Glomerular visceral epithelial cell (primary cell): ENCODE data around the gene MTMR12.

Experiments
- DNase-seq: peaks from one replicate; pipeline ENCODE4 v3.0.0-alpha.2; 2016; ENCODE audit errors: extremely low spot score

MTMR12 gene

DNA sequence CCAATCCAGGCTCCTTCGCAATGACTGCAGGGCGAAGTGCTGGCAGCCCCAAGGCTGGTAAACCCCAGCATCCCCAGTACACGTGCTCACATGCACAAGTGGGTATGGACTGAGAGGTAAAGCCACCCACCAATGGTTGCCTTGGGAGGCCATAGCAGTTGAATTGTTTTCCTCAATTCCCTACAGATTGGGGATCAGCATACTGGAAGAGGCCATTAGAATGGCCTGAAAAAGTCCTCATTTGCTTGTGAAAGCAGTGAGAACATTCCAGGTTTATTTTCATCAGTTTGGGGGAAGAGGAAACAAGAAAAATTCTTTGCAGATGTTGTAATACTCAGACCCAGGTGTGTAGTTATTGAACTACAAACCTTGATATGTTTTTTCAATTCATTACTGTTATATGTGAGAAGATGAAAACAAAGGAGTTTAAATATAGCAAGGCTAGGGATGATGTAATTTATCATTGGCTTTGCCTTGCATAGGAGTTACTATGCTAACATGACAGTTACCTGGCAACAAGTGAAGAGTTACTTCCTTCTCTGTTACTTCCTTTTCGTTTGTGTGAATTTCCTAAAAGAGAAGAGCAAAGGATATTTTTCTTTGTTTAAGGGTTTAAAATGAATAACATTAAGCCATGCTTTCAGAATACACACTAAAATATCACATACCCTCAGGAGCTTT is 36.4 kb downstream of the MTMR12 start:
- peak; percentile 52 for DNase-seq

DNA sequence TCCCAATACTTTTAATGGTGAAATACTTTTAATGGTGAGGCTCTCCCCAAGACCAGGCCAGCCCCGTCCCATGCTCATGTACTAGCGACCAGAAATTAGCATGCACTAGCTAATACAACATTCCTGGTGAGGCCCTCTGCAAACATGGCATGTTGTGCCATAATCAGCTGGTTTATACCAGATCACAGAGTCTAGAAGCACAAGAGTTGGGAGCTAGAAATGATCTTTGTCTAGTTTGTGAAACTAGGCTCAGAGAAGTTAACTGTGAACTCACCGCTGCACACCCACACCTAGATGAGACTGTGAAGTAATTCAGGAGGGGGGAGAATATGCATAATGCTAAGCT is 37.4 kb downstream of the MTMR12 start:
- no peak for DNase-seq

DNA sequence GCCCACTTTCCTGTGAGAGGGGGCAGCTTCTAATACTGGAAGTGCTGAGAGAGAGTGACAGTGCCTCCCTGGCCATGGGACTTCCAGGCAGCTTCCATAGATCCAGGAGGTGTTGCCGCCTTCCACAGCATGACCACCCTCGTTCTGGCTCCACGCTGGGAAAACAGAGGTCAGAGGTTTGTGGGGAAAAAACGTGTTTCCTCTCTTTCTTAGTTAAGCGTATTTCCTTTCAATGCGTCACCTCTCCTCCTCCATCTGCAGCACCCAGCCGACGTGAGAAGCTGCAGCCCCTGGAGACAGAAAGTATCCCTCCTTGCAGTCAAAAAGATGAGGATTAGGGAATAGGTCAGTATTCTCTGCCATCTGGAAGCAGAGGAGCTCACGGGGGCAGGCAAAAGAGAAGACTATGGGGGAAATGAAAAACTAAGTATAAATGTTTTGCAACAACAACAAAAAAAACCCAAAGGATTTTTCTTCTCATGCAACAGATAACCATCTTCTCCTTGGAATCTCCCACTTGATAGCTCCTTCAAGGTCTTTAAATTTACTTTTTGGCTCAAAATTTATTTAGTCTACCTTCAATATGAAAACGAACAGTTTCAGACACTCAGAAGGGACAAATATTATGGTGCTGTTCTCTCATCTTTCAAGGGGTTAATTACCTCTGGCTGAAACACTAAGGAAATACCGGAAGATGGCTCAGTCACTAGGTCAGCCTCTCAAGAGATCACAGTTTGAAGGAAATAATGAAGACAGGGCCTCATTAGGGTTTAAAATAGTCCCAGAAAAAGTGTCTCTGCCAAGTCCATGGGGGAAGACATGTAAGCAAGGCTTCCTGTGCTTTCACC is 38.0 kb downstream of the MTMR12 start:
- no peak for DNase-seq

DNA sequence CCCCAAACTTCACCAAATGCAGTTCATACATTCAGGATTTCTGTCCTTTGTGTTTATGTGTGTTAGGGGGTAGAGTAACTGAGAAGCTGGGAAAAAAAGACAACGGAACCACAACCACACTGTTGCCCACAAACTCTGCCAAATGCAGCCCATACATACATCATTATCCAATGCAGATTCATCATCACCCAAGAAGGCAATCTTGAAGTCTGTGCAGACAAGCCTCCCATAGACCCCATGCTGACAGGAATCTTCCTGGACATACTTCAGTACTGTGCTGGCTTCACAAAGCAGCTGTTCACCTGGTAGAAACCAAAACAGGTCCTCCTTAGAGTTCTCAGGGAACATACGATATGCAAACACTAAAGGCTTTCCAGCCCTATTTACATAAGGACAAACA is 38.9 kb downstream of the MTMR12 start:
- no peak for DNase-seq

DNA sequence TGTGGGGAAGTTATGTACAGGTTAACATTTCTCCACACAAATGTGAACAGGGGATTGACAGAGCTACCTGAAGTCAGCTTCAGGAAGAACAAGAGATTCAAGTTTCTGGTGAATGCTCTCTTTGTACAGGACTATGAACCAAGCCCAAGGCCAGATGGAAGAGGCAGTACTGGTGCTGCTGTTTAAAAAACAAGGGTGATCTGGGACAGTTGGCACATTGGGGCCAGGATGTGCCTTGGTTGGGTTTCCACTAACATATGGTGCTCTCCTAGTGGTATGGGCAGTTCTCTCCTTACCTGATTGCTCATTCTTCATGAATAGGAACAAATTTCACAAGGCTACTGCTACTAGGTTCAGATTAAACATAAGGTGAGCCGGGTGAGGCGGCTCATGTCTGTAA is 40.0 kb downstream of the MTMR12 start:
- DNase-seq: no peak

DNA sequence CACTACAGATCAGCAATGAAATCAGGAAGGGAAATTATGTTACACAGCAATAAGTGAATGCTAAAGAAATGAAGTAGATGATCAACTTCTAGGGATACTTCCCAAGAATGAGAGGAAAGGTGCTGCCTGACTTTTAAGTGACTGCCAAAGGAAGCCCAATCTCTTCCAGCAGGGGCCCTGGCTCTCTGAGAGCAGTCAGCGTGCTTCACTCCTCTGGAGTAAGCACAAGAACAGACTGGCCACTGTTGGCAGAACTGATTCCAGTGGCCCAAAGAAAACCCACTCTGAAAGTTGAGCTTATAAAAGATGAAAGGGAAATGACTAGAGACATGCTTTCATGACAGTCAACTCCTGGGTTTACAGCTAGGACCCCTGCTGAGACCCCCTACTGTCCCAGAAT is 41.8 kb downstream of the MTMR12 start:
- no peak for DNase-seq

DNA sequence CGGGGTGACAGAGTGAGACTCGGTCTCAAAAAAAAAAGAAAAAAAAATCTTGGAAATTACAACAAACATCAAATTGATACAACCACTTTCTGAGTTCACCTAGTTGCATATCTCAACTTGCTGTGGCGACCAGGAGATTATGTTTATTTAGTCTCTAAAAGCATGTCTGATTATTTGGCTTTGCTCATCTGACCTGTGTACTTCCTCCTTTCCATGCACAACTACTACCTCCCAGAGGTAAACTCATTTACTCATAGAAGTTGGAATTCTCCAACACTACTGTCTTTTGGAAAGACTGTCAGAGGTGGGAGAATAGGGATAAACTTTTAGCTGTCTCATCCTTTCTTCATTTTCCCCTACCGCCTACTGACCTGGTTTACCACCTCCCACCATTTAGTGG is 42.6 kb downstream of the MTMR12 start:
- DNase-seq: no peak

DNA sequence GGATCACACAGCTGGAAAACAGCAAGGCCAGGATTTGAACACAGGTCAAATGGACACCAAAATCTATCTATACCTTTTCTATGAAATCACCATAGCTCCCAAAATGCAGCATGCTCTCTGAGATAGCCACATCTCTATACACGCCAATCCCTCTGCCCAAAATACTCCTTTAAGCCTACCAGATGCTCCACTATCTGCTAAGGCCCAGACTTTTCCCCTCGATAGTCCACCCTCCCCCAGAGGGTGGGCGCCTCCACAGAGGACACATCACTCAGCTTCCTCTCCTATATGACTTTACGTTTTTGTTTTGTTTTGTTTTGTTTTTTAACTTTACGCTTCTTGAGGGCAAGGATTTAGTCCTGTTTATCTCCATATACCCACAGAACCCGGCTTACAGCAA is 46.8 kb downstream of the MTMR12 start:
- no peak for DNase-seq

DNA sequence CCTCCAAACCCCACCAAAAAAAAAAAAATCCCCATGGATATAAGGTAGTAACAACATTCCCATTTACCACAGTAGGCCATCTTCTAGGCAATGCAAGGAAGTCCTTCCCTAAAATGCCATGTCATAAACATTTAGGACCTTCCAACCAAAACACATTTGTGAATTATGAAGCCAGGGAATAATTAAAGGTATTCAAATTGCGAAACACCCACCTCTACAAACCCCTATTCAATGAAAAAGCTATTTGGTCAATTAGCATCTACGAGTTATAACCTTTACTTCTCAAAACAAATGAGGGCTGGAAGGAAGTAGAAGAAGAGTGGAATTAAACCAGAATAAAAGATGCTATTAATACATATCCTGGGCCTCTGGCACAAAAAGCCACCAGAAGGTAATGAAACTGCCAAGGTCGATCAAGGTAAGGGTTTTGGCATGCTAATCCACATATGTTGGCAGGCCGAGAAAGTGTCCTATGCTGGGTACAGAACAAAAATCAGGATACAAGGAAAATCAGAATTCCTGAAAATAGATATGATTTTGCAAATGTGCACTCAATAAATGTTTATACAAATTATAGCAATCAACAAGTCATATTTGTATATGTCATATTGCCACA is 47.7 kb downstream of the MTMR12 start:
- DNase-seq: no peak

DNA sequence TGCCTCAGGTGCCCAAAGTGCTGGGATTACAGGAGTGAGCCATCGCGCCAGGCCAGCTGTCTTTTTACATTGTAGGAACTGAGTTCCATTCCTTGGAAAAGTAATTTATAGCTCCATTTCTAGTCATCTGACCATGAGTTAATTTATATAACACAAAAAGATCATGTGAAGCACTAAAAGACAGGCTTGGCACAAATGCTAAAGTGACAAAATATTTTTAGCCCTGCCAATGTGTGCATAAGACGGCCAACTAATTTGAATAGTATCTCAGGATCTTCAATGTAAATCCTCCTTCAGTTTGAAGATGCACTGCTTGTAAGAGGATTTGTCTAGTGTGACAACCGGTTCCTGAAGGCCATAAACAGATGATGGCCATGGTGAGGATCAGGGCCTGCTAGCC is 49.1 kb downstream of the MTMR12 start:
- no peak for DNase-seq

DNA sequence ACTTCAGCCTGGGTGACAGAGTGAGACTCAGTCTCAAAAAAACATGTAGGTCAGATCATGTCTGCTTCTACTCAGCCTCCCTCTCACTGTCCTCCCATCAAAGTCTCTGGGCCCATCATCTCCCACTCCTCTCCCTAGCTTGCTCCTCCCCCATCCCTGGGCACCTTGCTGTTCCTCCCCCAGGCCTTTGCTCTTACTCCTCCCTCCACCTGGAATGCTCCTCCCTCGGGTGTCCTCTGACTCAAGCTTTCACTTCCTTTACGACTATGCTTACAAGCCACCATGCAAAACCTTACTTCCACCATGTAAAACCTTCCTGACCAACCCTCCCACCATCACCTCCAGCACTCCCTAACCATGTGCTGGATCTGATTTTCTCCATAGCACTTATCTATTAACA is 51.5 kb downstream of the MTMR12 start:
- no peak for DNase-seq

DNA sequence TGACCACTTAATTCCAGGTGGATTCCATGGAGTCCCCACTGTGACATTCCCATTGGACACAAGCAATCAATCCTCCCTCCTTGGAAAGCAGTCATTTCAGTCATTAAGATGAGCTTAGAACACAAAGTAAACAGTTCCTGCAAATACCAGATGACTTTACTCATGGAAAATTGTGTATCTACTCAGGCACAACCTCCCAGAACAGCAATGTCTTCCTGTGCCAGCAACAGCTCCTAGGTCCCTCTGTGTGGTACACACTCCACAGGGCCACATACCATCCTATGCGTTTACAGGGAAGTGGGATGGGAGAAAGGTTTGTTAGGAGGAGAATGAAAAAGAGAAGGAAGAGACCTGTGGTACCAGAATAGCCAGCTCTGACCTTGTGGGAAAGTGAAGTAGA is 53.7 kb downstream of the MTMR12 start:
- DNase-seq: no peak

DNA sequence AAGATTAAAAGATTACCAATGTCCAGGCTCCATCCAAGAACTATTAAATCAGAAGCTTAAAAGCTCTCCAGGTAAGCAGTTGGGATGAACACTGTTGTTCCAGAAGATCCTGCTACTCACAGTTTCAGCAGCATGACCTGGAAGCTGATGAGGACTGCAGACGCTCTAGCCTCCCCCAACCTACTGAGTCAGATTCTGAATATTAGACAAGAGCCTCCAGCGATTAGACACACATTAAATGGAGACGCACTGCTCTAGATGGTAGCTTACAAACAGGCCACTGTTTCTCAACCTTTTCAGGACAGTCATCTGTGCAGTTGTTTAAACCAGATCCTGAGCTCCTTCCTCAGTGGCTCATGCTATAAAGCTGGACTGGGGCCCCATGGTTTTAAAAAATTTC is 54.3 kb downstream of the MTMR12 start:
- no peak for DNase-seq

DNA sequence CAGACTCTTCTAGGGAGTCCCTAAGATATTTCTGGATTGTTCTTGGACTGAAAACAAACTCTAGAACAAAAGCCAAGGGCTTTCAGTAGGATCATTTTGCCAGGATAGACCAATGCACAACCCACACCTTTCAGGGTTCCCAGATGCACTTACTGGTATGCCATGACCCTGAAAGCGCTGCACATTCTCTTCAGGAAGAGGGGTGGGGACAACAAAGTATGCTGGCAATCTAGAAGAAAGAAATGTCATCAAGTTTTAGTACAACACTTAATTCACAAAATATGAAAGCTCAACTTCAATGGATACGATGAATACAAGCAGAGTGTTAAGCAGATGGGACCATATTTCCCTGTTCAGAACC is 57.2 kb downstream of the MTMR12 start:
- DNase-seq: no peak

DNA sequence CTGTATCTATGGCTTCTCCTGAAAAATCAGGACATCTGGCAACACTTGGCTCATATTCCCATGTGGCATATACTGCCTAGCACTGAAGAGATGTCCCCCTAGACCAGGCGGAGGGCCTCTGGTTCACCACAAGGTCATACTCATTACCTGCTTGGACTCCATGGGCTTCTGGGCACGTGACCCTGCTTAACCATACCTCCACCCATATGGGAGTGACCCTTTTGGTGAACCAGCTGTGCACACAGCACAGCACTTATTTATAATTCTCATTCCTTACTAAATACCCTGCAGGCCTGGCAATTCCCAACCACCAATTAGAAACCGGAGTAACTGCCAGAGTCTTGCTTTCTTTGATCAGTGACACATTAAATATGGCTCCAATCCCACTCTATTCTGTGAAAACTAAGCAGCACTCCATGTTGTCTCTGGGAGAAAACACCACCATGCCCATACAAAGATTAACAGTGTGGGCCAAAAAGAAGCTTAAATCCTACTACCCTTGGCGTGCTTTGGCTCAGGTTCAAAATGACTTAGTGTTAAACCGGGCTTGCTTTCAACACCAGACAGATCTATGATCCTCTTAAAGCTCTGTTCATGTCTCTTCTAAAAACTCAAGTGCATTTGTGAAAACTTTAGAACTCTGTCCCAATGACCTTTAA is 57.7 kb downstream of the MTMR12 start:
- DNase-seq: no peak

DNA sequence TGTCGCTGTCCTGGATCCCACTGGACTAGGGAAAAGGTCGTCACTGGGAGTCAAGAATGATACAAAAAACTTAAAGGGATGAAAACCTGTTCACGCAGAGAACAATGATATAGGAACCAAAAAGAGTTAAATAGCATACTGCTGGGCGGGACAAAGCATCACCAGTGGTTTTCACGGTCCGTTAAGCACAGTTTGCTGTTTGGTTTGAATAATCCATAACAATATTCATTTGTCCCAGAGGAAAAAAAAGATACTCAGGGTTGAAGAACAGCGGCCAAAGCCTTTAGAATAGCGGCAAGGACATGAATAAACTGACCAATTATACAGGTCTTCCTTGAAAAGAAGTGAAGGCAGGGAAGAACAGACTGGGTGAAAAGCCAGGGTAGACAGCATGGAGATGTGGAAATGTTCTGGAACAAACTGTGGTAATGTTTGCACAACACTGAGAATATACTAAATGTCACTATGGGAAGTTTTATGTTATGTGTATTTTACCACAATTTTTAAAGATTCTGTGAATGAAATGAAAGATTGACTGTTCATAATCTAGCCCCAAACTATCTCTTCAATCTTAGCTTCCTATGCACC is 60.8 kb downstream of the MTMR12 start:
- no peak for DNase-seq

DNA sequence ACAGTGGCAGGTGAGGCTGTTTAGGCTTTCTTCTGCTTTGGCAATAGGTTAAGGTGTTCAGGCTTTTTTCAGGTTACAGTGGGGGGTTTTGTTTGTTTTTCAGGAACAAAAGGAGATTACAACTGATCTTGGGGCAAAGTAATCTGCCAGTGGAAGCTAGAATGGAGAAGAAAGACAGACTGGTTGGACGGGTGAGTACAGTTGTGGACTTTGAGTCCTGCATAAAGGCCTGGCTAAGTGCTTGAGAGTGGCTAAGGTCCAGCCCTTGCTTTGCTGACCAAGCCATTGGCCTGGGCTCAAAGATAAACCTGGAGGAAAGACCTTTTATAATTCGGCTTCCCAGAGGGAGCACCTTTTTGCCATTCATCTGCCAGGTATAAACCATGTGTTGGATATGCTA is 63.1 kb downstream of the MTMR12 start:
- no peak for DNase-seq

DNA sequence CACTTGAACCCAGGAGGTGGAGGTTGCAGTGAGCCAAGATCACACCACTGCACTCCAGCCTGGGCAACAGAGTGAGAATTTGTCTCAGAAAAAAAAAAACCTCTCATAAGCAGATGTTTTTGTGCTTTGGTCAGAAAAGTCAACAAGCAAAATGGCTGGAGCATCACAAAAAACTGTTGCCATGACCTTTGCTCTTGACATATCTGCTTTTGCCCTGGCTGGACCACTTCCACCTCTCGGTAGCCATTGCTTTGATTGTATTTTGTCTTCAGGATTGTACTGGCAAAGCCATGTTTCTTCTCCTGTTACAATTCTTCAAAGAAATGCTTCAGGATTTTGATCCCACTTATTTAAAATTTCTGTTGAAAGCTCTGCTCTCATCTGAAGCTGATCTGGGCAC is 67.0 kb downstream of the MTMR12 start:
- DNase-seq: no peak

DNA sequence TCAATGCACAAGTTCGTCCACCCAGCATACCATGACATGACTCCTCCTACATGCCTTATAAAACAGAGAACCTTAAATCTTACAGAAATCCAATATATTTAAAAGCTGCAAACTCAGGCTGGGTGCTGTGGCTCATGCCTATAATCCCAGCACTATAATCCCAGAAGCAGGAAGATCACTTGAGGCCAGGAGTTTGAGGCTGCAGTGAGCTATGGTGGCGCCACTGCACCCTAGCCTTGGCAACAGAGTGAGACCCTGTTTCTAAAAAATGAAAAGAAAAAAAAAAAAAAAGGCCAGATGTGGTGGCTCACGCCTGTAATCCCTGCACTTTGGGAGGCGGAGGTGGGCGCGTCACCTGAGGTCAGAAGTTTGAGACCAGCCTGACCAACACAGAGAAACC is 68.7 kb downstream of the MTMR12 start:
- no peak for DNase-seq

DNA sequence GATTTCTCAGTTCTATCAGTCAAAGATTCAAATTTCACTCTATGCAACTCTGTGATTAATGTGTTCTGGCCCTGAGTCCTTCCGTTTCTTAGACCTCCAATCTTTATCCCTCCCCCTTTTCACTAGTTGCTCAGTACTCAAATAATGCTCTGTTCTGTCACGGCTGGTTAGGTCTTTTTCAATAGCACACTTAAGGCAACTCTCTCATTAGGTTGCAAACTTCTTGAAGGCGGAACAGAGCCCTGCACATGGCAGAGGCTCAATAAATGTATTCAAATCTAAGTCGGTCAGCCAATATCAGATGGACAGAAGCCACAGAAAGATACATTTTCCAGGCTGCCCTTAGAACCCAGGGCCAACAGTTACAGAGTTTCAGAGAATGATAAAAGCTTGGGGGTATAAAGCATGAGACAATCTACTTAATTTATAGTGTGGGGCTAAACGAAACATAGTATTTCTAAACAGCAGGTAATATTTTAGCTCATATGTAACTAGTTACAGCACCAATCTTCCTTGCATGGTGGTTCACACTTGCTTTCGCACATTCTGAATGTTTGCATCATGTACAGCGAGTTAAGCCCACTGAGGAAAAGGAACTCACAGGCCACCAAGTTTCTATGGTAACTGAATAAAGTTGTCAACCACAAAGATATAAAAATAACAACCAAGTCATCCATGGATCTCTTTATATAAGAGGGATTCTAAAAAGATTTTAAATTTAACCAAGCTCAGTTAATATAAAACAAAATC is 71.5 kb downstream of the MTMR12 start:
- no peak for DNase-seq

DNA sequence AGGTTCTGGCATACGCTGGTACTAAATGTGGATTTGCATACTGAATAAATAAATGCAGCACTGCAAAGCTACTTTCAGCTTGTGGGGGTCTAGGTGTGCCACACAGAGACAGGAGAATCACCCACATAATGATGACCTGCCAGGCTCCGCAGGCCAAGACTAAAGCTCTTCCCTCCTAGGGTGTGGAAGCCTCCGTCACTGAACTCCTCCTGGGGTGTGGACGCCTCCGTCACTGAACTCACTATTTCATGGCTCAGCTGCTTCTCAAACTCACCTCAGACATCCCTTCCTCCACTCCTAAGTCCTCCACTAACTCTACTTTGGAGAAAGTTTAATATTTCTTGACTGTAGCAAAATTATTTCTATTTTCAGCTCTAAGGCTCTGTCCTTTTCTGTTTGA is 73.4 kb downstream of the MTMR12 start:
- DNase-seq: no peak
